Loucy (cell line): ENCODE results near the gene EZH2.

Source experiments
- H2AFZ ChIP-seq: fragments of 200-600 bp; sonication (generic); 2 replicates; pipeline ENCODE4 v1.6.0; 2016; ENCODE audit warnings: antibody characterized with exemption, mild to moderate bottlenecking, low read length, moderate library complexity
- H3F3A ChIP-seq: fragments of 200-600 bp; 2 replicates; pipeline ENCODE4 v1.6.0; 2016; ENCODE audit warnings: antibody characterized with exemption, low read depth, mild to moderate bottlenecking
- H3K27me3 ChIP-seq: fragments of 200-600 bp; sonication (generic); 2 replicates; pipeline ENCODE4 v1.6.1; 2014; ENCODE audit warnings: low read length, mild to moderate bottlenecking; ENCODE audit not compliant: insufficient read depth, poor library complexity, severe bottlenecking
- H3K36me3 ChIP-seq: fragments of 200-600 bp; sonication (generic); 2 replicates; pipeline ENCODE4 v1.6.1; 2016; ENCODE audit warnings: low read length; ENCODE audit not compliant: insufficient read depth
- H3K4me1 ChIP-seq: fragments of 200-600 bp; sonication (generic); 2 replicates; pipeline ENCODE4 v1.5.1; 2014; ENCODE audit warnings: low read length, mild to moderate bottlenecking; ENCODE audit not compliant: insufficient read depth, poor library complexity, severe bottlenecking
- H3K4me2 ChIP-seq: fragments of 200-600 bp; sonication (generic); 2 replicates; pipeline ENCODE4 v1.6.0; 2014; ENCODE audit warnings: antibody characterized with exemption, low read length, low read depth, mild to moderate bottlenecking; ENCODE audit not compliant: poor library complexity, severe bottlenecking
- H3K4me3 ChIP-seq: fragments of 200-600 bp; sonication (generic); 2 replicates; pipeline ENCODE4 v1.5.1; 2014; ENCODE audit warnings: low read length, mild to moderate bottlenecking, mixed read lengths; ENCODE audit not compliant: poor library complexity, severe bottlenecking
- H3K79me2 ChIP-seq: fragments of 200-600 bp; sonication (generic); 2 replicates; pipeline ENCODE4 v1.6.1; 2014; ENCODE audit warnings: low read length; ENCODE audit not compliant: insufficient read depth
- H3K9ac ChIP-seq: fragments of 200-600 bp; sonication (generic); 2 replicates; pipeline ENCODE4 v1.6.0; 2014; ENCODE audit warnings: mild to moderate bottlenecking, low read depth, low read length, moderate library complexity; ENCODE audit not compliant: poor library complexity, severe bottlenecking
- H3K9me2 ChIP-seq: fragments of 200-600 bp; sonication (generic); replicated peaks from 2 replicates; pipeline ENCODE4 v1.6.1; 2016; ENCODE audit warnings: low read depth, low read length, mixed read lengths
- H3K9me3 ChIP-seq: fragments of 200-600 bp; sonication (generic); 2 replicates; pipeline ENCODE4 v1.6.1; 2014; ENCODE audit warnings: mild to moderate bottlenecking, antibody characterized with exemption, low read length, low read depth; ENCODE audit not compliant: insufficient read depth
- H4K20me1 ChIP-seq: fragments of 200-600 bp; sonication (generic); 2 replicates; pipeline ENCODE4 v1.6.0; 2014; ENCODE audit warnings: antibody characterized with exemption, low read length, mild to moderate bottlenecking; ENCODE audit not compliant: insufficient read depth, poor library complexity, severe bottlenecking
- CTCF ChIP-seq: fragments of 200-600 bp; sonication (generic); conservative IDR thresholded peaks from 2 replicates; pipeline ENCODE4 v1.5.1; 2014; ENCODE audit warnings: mild to moderate bottlenecking, antibody characterized with exemption, low read length
- EZH2phosphoT487 ChIP-seq: fragments of 200-600 bp; IDR thresholded peaks from 2 replicates; pipeline ENCODE4 v1.6.1; 2018; ENCODE audit warnings: antibody characterized with exemption, mild to moderate bottlenecking, moderate library complexity, borderline replicate concordance

Gene EZH2

GRCh38 chr7:148863324-148863723 is 20.8 kb downstream of the EZH2 start:
- no peaks in the 10 kb centered on the region for H3F3A ChIP-seq
- H4K20me1 ChIP-seq: no peaks in the 10 kb centered on the region
- H3K79me2 ChIP-seq: no peaks in the 10 kb centered on the region
- no peak overlapping the region for H3K4me2 ChIP-seq
- H2AFZ ChIP-seq: no peak overlapping the region
- H3K9ac ChIP-seq: no peak overlapping the region
- TF ChIP-seq CTCF: no peak
- TF ChIP-seq EZH2phosphoT487: no peak
- H3K36me3 ChIP-seq: no peaks in the 10 kb centered on the region
- H3K4me1 ChIP-seq: no peaks in the 10 kb centered on the region
- no peak overlapping the region for H3K4me3 ChIP-seq
- H3K9me2 ChIP-seq: no peaks in the 10 kb centered on the region
- no peaks in the 10 kb centered on the region for H3K9me3 ChIP-seq
- H3K27me3 ChIP-seq: no peaks in the 10 kb centered on the region

GRCh38 chr7:148862481-148862880 is 21.6 kb downstream of the EZH2 start:
- Histone ChIP-seq H3K4me3 (no peak overlapping the region), H3K9me2 (no peaks in the 10 kb centered on the region), H3K9ac (no peak overlapping the region), H2AFZ (no peak overlapping the region), H4K20me1 (no peaks in the 10 kb centered on the region), H3F3A (no peaks in the 10 kb centered on the region), H3K36me3 (no peaks in the 10 kb centered on the region), H3K4me1 (no peaks in the 10 kb centered on the region), H3K27me3 (no peaks in the 10 kb centered on the region), H3K79me2 (no peaks in the 10 kb centered on the region), H3K9me3 (no peaks in the 10 kb centered on the region), H3K4me2 (no peak overlapping the region)
- TF ChIP-seq CTCF: no peak
- no peak for TF ChIP-seq EZH2phosphoT487

GRCh38 chr7:148858489-148858888 is 25.6 kb downstream of the EZH2 start:
- TF ChIP-seq CTCF (no peak), EZH2phosphoT487 (no peak)
- no peak overlapping the region for H3K4me2 ChIP-seq
- H3K9me2 ChIP-seq: no peaks in the 10 kb centered on the region
- no peak overlapping the region for H3K9ac ChIP-seq
- H3K27me3 ChIP-seq: no peaks in the 10 kb centered on the region
- no peaks in the 10 kb centered on the region for H3K36me3 ChIP-seq
- no peaks in the 10 kb centered on the region for H3F3A ChIP-seq
- H3K9me3 ChIP-seq: no peaks in the 10 kb centered on the region
- no peaks in the 10 kb centered on the region for H3K79me2 ChIP-seq
- H3K4me3 ChIP-seq: no peak overlapping the region
- H3K4me1 ChIP-seq: no peaks in the 10 kb centered on the region
- no peaks in the 10 kb centered on the region for H4K20me1 ChIP-seq
- no peak overlapping the region for H2AFZ ChIP-seq
